H1 (cell line): Measurements from ENCODE around the gene DLG1. TPM values are rescaled to one million over a fixed set of nuclear protein-coding genes. Genes with fewer than 3 reads are reported as not detected.

ENCODE experiments used
- CTCF ChIA-PET: fragments of 300-600 bp; sonication (Branson Sonifier 250); formaldehyde crosslinking; loops from one replicate; lab custom pipeline; 2021; ENCODE audit not compliant: partially characterized antibody; lab: Charles Lee
- POLR2A ChIA-PET: fragments of 300-600 bp; sonication (Branson Sonifier 250); formaldehyde crosslinking; loops from one replicate; lab custom pipeline; 2021; ENCODE audit warnings: inconsistent platforms; ENCODE audit not compliant: partially characterized antibody; lab: Charles Lee
- DNase-seq, 2 experiments: peaks; one replicate each; pipeline versions ENCODE4 v3.0.0 to v3.0.0-alpha.2; 2010 to 2022; ENCODE audit warnings: low spot score in 2 of 2, low read depth in 1 of 2, mixed read lengths in 1 of 2
- FAIRE-seq: peaks from 2 replicates; lab custom pipeline; 2011; peaks lifted over from hg19 to GRCh38; lab: Jason Lieb, UNC
- H2AFZ ChIP-seq: 2 replicates; pipeline ENCODE4 v1.8.1; 2012; ENCODE audit warnings: low read length, inconsistent platforms
- H2AK5ac ChIP-seq: 2 replicates; pipeline ENCODE4 v1.6.1; 2013; ENCODE audit warnings: low read depth, low read length
- H2BK120ac ChIP-seq: replicated peaks from 2 replicates; pipeline ENCODE3; 2013; ENCODE audit warnings: low read depth, low read length, inconsistent platforms
- H2BK12ac ChIP-seq: 2 replicates; pipeline ENCODE4 v1.6.1; 2013; ENCODE audit warnings: low read depth, low read length
- H2BK15ac ChIP-seq: 2 replicates; pipeline ENCODE4 v1.6.1; 2013; ENCODE audit warnings: low read length
- H2BK20ac ChIP-seq: 2 replicates; pipeline ENCODE4 v1.6.1; 2013; ENCODE audit warnings: low read length
- H2BK5ac ChIP-seq: 2 replicates; pipeline ENCODE4 v1.6.1; 2013; ENCODE audit warnings: low read depth, low read length
- H3K14ac ChIP-seq: 2 replicates; pipeline ENCODE4 v1.6.1; 2013; ENCODE audit warnings: inconsistent platforms; ENCODE audit not compliant: insufficient read length
- H3K18ac ChIP-seq: 2 replicates; pipeline ENCODE4 v1.6.1; 2013; ENCODE audit warnings: low read length; ENCODE audit errors: extremely low read depth
- H3K23ac ChIP-seq: 2 replicates; pipeline ENCODE4 v1.6.1; 2013; ENCODE audit warnings: inconsistent platforms; ENCODE audit not compliant: insufficient read length
- H3K23me2 ChIP-seq: 2 replicates; pipeline ENCODE4 v1.6.1; 2013; ENCODE audit warnings: low read depth, low read length
- H3K27ac ChIP-seq: 2 replicates; pipeline ENCODE4 v1.6.1; 2011; ENCODE audit warnings: low read depth, low read length, inconsistent platforms
- H3K27me3 ChIP-seq, 4 experiments: replicated peaks in 1 of 4; 1 replicate in 1 of 4; 2 replicates in 3 of 4; pipeline versions ENCODE4 v1.6.1 to v1.8.1; 2011 to 2013; ENCODE audit warnings: low read length in 3 of 4, mild to moderate bottlenecking in 3 of 4, inconsistent platforms in 2 of 4, mixed read lengths in 2 of 4, moderate library complexity in 1 of 4; ENCODE audit not compliant: control insufficient read depth in 3 of 4, insufficient read depth in 3 of 4; ENCODE audit errors: extremely low read depth in 1 of 4
- H3K36me3 ChIP-seq, 4 experiments: 2 replicates each; pipeline versions ENCODE4 v1.6.1 to v1.8.1; 2011 to 2013; ENCODE audit warnings: mild to moderate bottlenecking in 4 of 4, low read length in 3 of 4, moderate library complexity in 2 of 4, control low read depth in 1 of 4, inconsistent platforms in 1 of 4; ENCODE audit not compliant: insufficient read depth in 4 of 4, control insufficient read depth in 2 of 4
- H3K4ac ChIP-seq: replicated peaks from 2 replicates; pipeline ENCODE3; 2013; ENCODE audit warnings: low read length, low read depth, mixed read lengths, inconsistent platforms; ENCODE audit not compliant: insufficient read length
- H3K4me1 ChIP-seq, 4 experiments: replicated peaks in 1 of 4; 1 replicate in 1 of 4; 2 replicates in 3 of 4; pipeline versions ENCODE4 v1.6.1 to v1.8.1; 2011 to 2013; ENCODE audit warnings: low read length in 3 of 4, inconsistent platforms in 2 of 4, mixed read lengths in 1 of 4; ENCODE audit not compliant: insufficient read depth in 4 of 4, control insufficient read depth in 3 of 4
- H3K4me2 ChIP-seq, 2 experiments: 2 replicates each; pipeline versions ENCODE4 v1.6.1 to v1.8.1; 2011 to 2013; ENCODE audit warnings: low read depth in 2 of 2, low read length in 2 of 2, control low read depth in 1 of 2, inconsistent platforms in 1 of 2, mild to moderate bottlenecking in 1 of 2; ENCODE audit not compliant: insufficient read depth in 1 of 2
- H3K4me3 ChIP-seq, 4 experiments: fragments of 200-600, 300-600 bp in 1 of 4; sonication (generic), shearing (Covaris generic), sonication (Bioruptor Twin) in 1 of 4; 2 replicates each; pipeline versions ENCODE4 v1.5.1 to v1.8.1; 2011 to 2016; ENCODE audit warnings: low read length in 4 of 4, low read depth in 3 of 4, control low read depth in 2 of 4, inconsistent platforms in 2 of 4, mild to moderate bottlenecking in 2 of 4, mixed read lengths in 1 of 4, moderate library complexity in 1 of 4; ENCODE audit not compliant: insufficient read depth in 2 of 4; ENCODE audit errors: extremely low read depth in 1 of 4
- H3K56ac ChIP-seq: replicated peaks from 2 replicates; pipeline ENCODE3; 2013; ENCODE audit warnings: low read depth, mild to moderate bottlenecking, mixed read lengths, low read length, inconsistent platforms; ENCODE audit not compliant: insufficient read length
- H3K79me1 ChIP-seq: 2 replicates; pipeline ENCODE4 v1.6.1; 2013; ENCODE audit warnings: low read depth, low read length, control low read depth
- H3K79me2 ChIP-seq, 2 experiments: 2 replicates each; pipeline versions ENCODE4 v1.6.1 to v1.8.1; 2012 to 2013; ENCODE audit warnings: low read length in 2 of 2, mild to moderate bottlenecking in 2 of 2, inconsistent platforms in 1 of 2; ENCODE audit not compliant: insufficient read depth in 2 of 2, control insufficient read depth in 1 of 2
- H3K9ac ChIP-seq, 4 experiments: replicated peaks in 1 of 4; 1 replicate in 1 of 4; 2 replicates in 3 of 4; pipeline versions ENCODE4 v1.6.1 to v1.8.1; 2011 to 2013; ENCODE audit warnings: low read depth in 3 of 4, low read length in 3 of 4, control low read depth in 2 of 4, mild to moderate bottlenecking in 2 of 4, moderate library complexity in 2 of 4, inconsistent platforms in 1 of 4; ENCODE audit errors: extremely low read depth in 1 of 4
- H3K9me3 ChIP-seq, 2 experiments: 2 replicates each; pipeline versions ENCODE4 v1.6.1 to v1.8.1; 2012 to 2013; ENCODE audit warnings: mild to moderate bottlenecking in 2 of 2, moderate library complexity in 2 of 2, control low read depth in 1 of 2, inconsistent platforms in 1 of 2, low read depth in 1 of 2, low read length in 1 of 2, mixed read lengths in 1 of 2; ENCODE audit not compliant: insufficient read depth in 2 of 2
- H4K20me1 ChIP-seq, 2 experiments: replicated peaks in 1 of 2; 2 replicates each; pipeline versions ENCODE3 to v1.8.1; 2011 to 2013; ENCODE audit warnings: inconsistent platforms in 2 of 2, low read length in 2 of 2, mild to moderate bottlenecking in 1 of 2; ENCODE audit not compliant: insufficient read depth in 2 of 2, control insufficient read depth in 1 of 2
- H4K5ac ChIP-seq: 2 replicates; pipeline ENCODE4 v1.6.1; 2013; ENCODE audit warnings: low read length, low read depth, mixed read lengths, inconsistent platforms; ENCODE audit not compliant: insufficient read length
- H4K8ac ChIP-seq: 2 replicates; pipeline ENCODE4 v1.8.0; 2013; ENCODE audit warnings: mild to moderate bottlenecking, moderate library complexity, low read length, inconsistent platforms; ENCODE audit not compliant: insufficient read depth; ENCODE audit errors: extremely low read depth
- H4K91ac ChIP-seq: replicated peaks from 2 replicates; pipeline ENCODE3; 2013; ENCODE audit warnings: low read length, mixed read lengths, inconsistent platforms; ENCODE audit not compliant: insufficient read length
- CEBPB ChIP-seq: IDR thresholded peaks from 2 replicates; pipeline ENCODE4 v1.6.1; 2012; ENCODE audit warnings: low read depth, low read length
- CREB1 ChIP-seq: IDR thresholded peaks from 2 replicates; pipeline ENCODE4 v1.6.1; 2012; ENCODE audit warnings: inconsistent platforms
- EZH2 ChIP-seq: fragments of 200-600 bp; sonication (generic); IDR thresholded peaks from 2 replicates; pipeline ENCODE4 v1.7.1; 2012; ENCODE audit warnings: low read depth, mild to moderate bottlenecking, moderate library complexity, low read length, inconsistent platforms; ENCODE audit not compliant: severe bottlenecking
- FOSL1 ChIP-seq: IDR thresholded peaks from 2 replicates; pipeline ENCODE4 v1.6.1; 2011; ENCODE audit warnings: mild to moderate bottlenecking, low read depth, low read length, moderate library complexity; ENCODE audit not compliant: insufficient read depth
- GTF2F1 ChIP-seq: IDR thresholded peaks from 2 replicates; pipeline ENCODE4 v1.6.1; 2012; ENCODE audit warnings: low read depth, low read length, improper control_type of control experiment, borderline replicate concordance
- HDAC2 ChIP-seq, 2 experiments: fragments of 300-600 bp in 1 of 2; sonication (generic) in 1 of 2; IDR thresholded peaks; 2 replicates each; pipeline ENCODE4 v1.6.1; 2011 to 2012; ENCODE audit warnings: low read depth in 2 of 2, low read length in 2 of 2, mild to moderate bottlenecking in 2 of 2, moderate library complexity in 2 of 2, borderline replicate concordance in 1 of 2, inconsistent platforms in 1 of 2
- JUN ChIP-seq: IDR thresholded peaks from 2 replicates; pipeline ENCODE4 v1.6.1; 2011; ENCODE audit warnings: low read depth, mild to moderate bottlenecking, improper control_type of control experiment, low read length
- KDM1A ChIP-seq: fragments of 200-600, 300-600 bp; sonication (generic); IDR thresholded peaks from 2 replicates; pipeline ENCODE4 v1.7.1; 2016; ENCODE audit warnings: mild to moderate bottlenecking, low read length, borderline replicate concordance
- RFX5 ChIP-seq: IDR thresholded peaks from 2 replicates; pipeline ENCODE4 v1.6.1; 2011; ENCODE audit warnings: low read depth, low read length, improper control_type of control experiment, borderline replicate concordance
- SP4 ChIP-seq: IDR thresholded peaks from 2 replicates; pipeline ENCODE4 v1.6.1; 2012; ENCODE audit warnings: low read length, inconsistent platforms
- SRF ChIP-seq: IDR thresholded peaks from 2 replicates; pipeline ENCODE4 v1.6.1; 2011; ENCODE audit warnings: mild to moderate bottlenecking, low read depth, low read length, moderate library complexity
- WGBS, 2 experiments: shearing (Covaris generic) in 1 of 2; methylation state at CpG; one replicate each; pipeline versions ENCODE4 v1.1.6 to v1.1.7; 2013 to 2015; ENCODE audit warnings: low lambda C conversion rate in 2 of 2, mixed read lengths in 2 of 2, inconsistent platforms in 1 of 2, low coverage in 1 of 2, missing lambda C conversion rate in 1 of 2; ENCODE audit not compliant: insufficient replicate concordance in 2 of 2, insufficient coverage in 1 of 2, insufficient read length in 1 of 2; ENCODE audit errors: extremely low coverage in 1 of 2, missing lambda C conversion rate in 1 of 2; 5-methylcytosine and 5-hydroxymethylcytosine counted together
- polyA plus RNA-seq, 7 experiments: library from polyadenylated mRNA; depleted of rRNA in 3 of 7; stranded (reverse) in 5 of 7; unstranded in 2 of 7; fragments of >200 nt in 5 of 7; fragments of 200-250 nt in 2 of 7; gene quantifications; 1 replicate in 5 of 7; 2 replicates in 1 of 7; 4 replicates in 1 of 7; pipeline versions ENCODE4 v1.2.1 to v1.2.3, GENCODE V29; 2011 to 2013; ENCODE audit warnings: missing spikeins in 2 of 7, mixed read lengths in 2 of 7
- total RNA-seq: library from RNA; stranded (reverse); fragmentation: NEBNext Ultra II Directional; extraction: Animal tissue kit (Norgen Biotek cat#: 25700); gene quantifications from 2 replicates; pipeline ENCODE4 v1.2.1, GENCODE V29; 2021

The DLG1 gene
- total and polyA plus RNA-seq, 2 of the 8 experiments (the other 6 are each of a cell fraction or from before 2014, with no cell fraction given) = 13.4 to 78.8 TPM

DNA sequence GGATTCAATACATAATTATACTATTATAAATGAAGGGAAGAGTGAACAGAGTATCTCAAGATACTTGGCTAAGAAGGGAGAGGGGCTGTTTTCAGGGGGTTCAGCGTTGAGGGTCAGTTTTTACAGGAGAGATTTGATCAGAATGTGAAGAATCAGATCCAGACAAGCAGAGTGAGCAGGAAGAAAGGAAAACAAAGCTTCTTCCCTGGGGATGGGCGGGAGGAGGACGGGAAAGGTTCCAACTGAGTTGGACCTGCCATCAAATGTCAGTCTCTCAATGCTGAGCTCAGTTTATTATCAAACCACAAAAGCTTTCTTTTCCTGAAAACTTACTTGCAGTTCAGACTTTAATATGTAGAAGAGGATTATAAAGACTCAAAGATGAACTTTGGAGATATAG lies 262.8 kb downstream of the DLG1 start:
- FAIRE-seq (no peak), DNase-seq (no peak)
- peaks cover 0 to 2% (median 0%) of the 10 kb centered on the region in 4 experiments; a peak in 2 of 7 replicates for H3K4me1 ChIP-seq
- H2AK5ac ChIP-seq = no peak overlapping the region
- no peak overlapping the region for H3K14ac ChIP-seq
- no peaks in the 10 kb centered on the region for H4K20me1 ChIP-seq
- no peak overlapping the region for H3K4me3 ChIP-seq
- 0 out of 2 replicates have a peak, but pooled peaks cover 2% of the 10 kb centered on the region for H3K23me2 ChIP-seq
- H4K5ac ChIP-seq = no peak overlapping the region
- TF ChIP-seq GTF2F1 (no peak), JUN (no peak), CEBPB (no peak), RFX5 (no peak), HDAC2 (IDR thresholded peaks at IDR 0.05; ENCODE audit: borderline replicate concordance in 1 of 2, low read depth in 2 of 2, low read length in 2 of 2) (no peak), EZH2 (no peak), FOSL1 (no peak), SRF (no peak), KDM1A (no peak), SP4 (no peak), CREB1 (no peak)
- H2BK15ac ChIP-seq = no peak overlapping the region
- H3K4me2 ChIP-seq = no peak overlapping the region
- no peak overlapping the region for H2BK5ac ChIP-seq
- H3K79me1 ChIP-seq = no peaks in the 10 kb centered on the region
- H3K18ac ChIP-seq = no peak overlapping the region
- no peaks in the 10 kb centered on the region for H3K36me3 ChIP-seq
- H3K56ac ChIP-seq = no peak overlapping the region
- no peak overlapping the region for H2BK20ac ChIP-seq
- H2BK12ac ChIP-seq = no peak overlapping the region
- 89% methylated on average over 3 of the region's 3 CpGs; no CpG with 5 or more reads in 1 of the 2 experiments for WGBS, 2 experiments
- peaks cover 0 to 3% (median 0%) of the 10 kb centered on the region in 4 experiments; a peak in 2 of 7 replicates for H3K27me3 ChIP-seq
- H3K9ac ChIP-seq = no peak overlapping the region
- H3K79me2 ChIP-seq = no peaks in the 10 kb centered on the region
- H2BK120ac ChIP-seq = no peak overlapping the region
- POLR2A ChIA-PET = interaction anchor here (0.5 to 1.4 kb wide), 4 partner anchors 9 to 155 kb away, joined by 3 to 4 read pairs (median 4); no protein-coding TSS in a partner anchor
- H3K27ac ChIP-seq = no peak overlapping the region
- H4K8ac ChIP-seq = no peak overlapping the region
- no peak overlapping the region for H3K4ac ChIP-seq
- H4K91ac ChIP-seq = no peak overlapping the region
- no peak overlapping the region for H2AFZ ChIP-seq
- no peaks in the 10 kb centered on the region for H3K9me3 ChIP-seq
- no peak overlapping the region for H3K23ac ChIP-seq
- CTCF ChIA-PET = interaction anchor here (0.7 to 1.8 kb wide), 4 partner anchors 14 to 200 kb away, joined by 3 to 4 read pairs (median 3); no protein-coding TSS in a partner anchor
